GM13976 (cell line): ENCODE data around the gene EID3.

ENCODE experiments used
- DNase-seq: peaks from one replicate; pipeline ENCODE4 v3.0.0; 2012; ENCODE audit warnings: low spot score
- CTCF ChIP-seq: IDR thresholded peaks from 2 replicates; pipeline ENCODE4 v1.5.1; 2012; ENCODE audit warnings: borderline replicate concordance, mild to moderate bottlenecking; ENCODE audit not compliant: insufficient read depth; ENCODE audit errors: extremely low read depth, missing control alignments, control extremely low read depth
- in situ Hi-C: fragments of 300-500 bp; cut with MboI; formaldehyde crosslinking; loops from one replicate; pipeline ENCODE4 v1.12.0; 2022; ENCODE audit warnings: low sequenced_read_pairs, mixed read lengths, inconsistent platforms; ENCODE audit not compliant: unreplicated experiment

The EID3 gene

GRCh38 chr12:104306376-104306775 is 2.8 kb downstream of the EID3 start:
- in situ Hi-C loops, result no loop called here
- TF ChIP-seq CTCF, result no peak
- no peak for DNase-seq

- no peak for DNase-seq
- in situ Hi-C loops, result no loop called here
These were observed 3.6 kb downstream of the EID3 start for GRCh38 chr12:104306943-104307654.

GRCh38 chr12:104307655-104308000 is 4.1 kb downstream of the EID3 start:
- no peak for TF ChIP-seq CTCF
- in situ Hi-C loops, result no loop called here
- DNase-seq, result no peak

More at GRCh38 chr12:104306943-104307654, 3.6 kb downstream of the EID3 start:
- TF ChIP-seq CTCF, result no peak

- in situ Hi-C loops, result no loop called here
- no peak for TF ChIP-seq CTCF
- DNase-seq, result no peak
These were observed 6.0 kb downstream of the EID3 start for GRCh38 chr12:104309446-104309993.

- in situ Hi-C loops, result no loop called here
- DNase-seq, result no peak
- TF ChIP-seq CTCF, result no peak
These were observed 7.5 kb downstream of the EID3 start for GRCh38 chr12:104310751-104311633.

- no peak for DNase-seq
- in situ Hi-C loops, result no loop called here
- no peak for TF ChIP-seq CTCF
These were observed 8.7 kb downstream of the EID3 start for GRCh38 chr12:104312202-104312601.
